Measurements from ENCODE around the gene GAREM1. TPM values are rescaled to one million over a fixed set of nuclear protein-coding genes. Genes with fewer than 3 reads are reported as not detected.

The GAREM1 gene
- total and polyA plus RNA-seq, 2 donors (not counting 3 experiments of a cell fraction or from before 2014, with no cell fraction given): 0.69 to 1.0 TPM

DNA sequence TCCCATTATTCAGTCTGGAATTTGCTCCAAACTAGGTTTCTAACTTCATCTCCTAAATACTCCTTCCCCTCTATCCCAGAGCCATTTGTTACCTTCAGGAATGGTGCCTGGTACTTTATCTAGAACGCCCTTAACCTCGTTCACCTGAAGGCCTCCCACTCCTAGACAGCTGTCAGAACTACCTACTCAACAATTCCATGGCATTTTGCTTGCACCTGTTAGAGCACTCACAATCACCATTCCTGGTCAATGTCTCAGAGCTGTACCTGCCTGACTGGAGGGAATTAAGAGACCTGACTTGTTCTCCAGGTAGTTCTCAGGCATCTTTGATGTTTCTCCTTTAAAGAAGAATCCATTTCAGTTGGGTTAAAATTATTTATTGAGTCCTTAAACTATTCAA lies 88.9 kb downstream of the GAREM1 start:
- no TSS peak for BruUV-seq (replicated peaks)
- Histone ChIP-seq H2AFZ (ENCODE audit: low read depth, low read length) (no peak overlapping the region), H3K4me1 (ENCODE audit: control insufficient read depth, extremely low read depth, insufficient read depth, low read length) (peaks cover 30% of the 10 kb centered on the region), H4K20me1 (replicated peaks; ENCODE audit: control insufficient read depth, extremely low read depth, insufficient read depth, low read length) (no peaks in the 10 kb centered on the region), H3K27ac (ENCODE audit: insufficient read depth, low read depth, low read length) (no peak overlapping the region), H3K4me3 (replicated peaks in 1 of 3; ENCODE audit: insufficient read depth in 1 of 3, low read depth in 1 of 3, low read length in 3 of 3) (no peak overlapping the region), H3K36me3 (ENCODE audit: control insufficient read depth in 2 of 2, extremely low read depth in 1 of 2, insufficient read depth in 2 of 2, low read length in 2 of 2) (no peaks in the 10 kb centered on the region), H3K27me3 (ENCODE audit: control insufficient read depth in 2 of 2, insufficient read depth in 2 of 2, low read length in 2 of 2) (no peaks in the 10 kb centered on the region), H3K9ac (replicated peaks; ENCODE audit: extremely low read depth, insufficient read depth, low read length) (no peak overlapping the region), H3K4me2 (ENCODE audit: insufficient read depth, low read length) (no peak overlapping the region), H3K79me2 (ENCODE audit: control insufficient read depth, insufficient read depth, low read length) (no peaks in the 10 kb centered on the region), H3K9me1 (replicated peaks; ENCODE audit: control insufficient read depth, extremely low read depth, insufficient read depth, low read length) (no peaks in the 10 kb centered on the region), H3K9me3 (replicated peaks; ENCODE audit: control insufficient read depth, insufficient read depth, low read length) (no peaks in the 10 kb centered on the region)
- dilution Hi-C loops (cut with MboI; ENCODE audit: extremely low pct_ligation_motif_present, low sequenced_read_pairs): no loop called here
- DNase-seq (ENCODE audit: low read depth, low spot score): no peak
- CTCF ChIA-PET: interaction anchor here (0.9 kb wide), 1 partner anchor 89 kb away, joined by 4 read pairs; the partner anchor contains the start of gene GAREM1
- POLR2A ChIA-PET: no interaction called here
- TF ChIP-seq POLR2AphosphoS5 (IDR thresholded peaks at IDR 0.05; ENCODE audit: insufficient read depth, low read depth, low read length) (no peak), GATA2 (IDR thresholded peaks at IDR 0.05; ENCODE audit: insufficient read depth, insufficient read length, low read depth, low read length) (no peak), POLR2A (IDR thresholded peaks at IDR 0.05; ENCODE audit: low read depth, low read length) (no peak), MYC (IDR thresholded peaks at IDR 0.05; ENCODE audit: low read depth, low read length) (no peak), EZH2 (IDR thresholded peaks at IDR 0.05; ENCODE audit: borderline replicate concordance, low read depth, low read length, severe bottlenecking) (no peak), JUN (IDR thresholded peaks at IDR 0.05; ENCODE audit: borderline replicate concordance, insufficient read depth, insufficient read length, low read depth) (no peak), FOS (IDR thresholded peaks at IDR 0.05; ENCODE audit: borderline replicate concordance, insufficient read depth, low read length) (no peak)
- TF ChIP-seq, protein P1, sequence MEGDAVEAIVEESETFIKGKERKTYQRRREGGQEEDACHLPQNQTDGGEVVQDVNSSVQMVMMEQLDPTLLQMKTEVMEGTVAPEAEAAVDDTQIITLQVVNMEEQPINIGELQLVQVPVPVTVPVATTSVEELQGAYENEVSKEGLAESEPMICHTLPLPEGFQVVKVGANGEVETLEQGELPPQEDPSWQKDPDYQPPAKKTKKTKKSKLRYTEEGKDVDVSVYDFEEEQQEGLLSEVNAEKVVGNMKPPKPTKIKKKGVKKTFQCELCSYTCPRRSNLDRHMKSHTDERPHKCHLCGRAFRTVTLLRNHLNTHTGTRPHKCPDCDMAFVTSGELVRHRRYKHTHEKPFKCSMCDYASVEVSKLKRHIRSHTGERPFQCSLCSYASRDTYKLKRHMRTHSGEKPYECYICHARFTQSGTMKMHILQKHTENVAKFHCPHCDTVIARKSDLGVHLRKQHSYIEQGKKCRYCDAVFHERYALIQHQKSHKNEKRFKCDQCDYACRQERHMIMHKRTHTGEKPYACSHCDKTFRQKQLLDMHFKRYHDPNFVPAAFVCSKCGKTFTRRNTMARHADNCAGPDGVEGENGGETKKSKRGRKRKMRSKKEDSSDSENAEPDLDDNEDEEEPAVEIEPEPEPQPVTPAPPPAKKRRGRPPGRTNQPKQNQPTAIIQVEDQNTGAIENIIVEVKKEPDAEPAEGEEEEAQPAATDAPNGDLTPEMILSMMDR (IDR thresholded peaks at IDR 0.05; ENCODE audit: extremely low read depth in 1 of 2, insufficient read depth in 1 of 2, low read depth in 1 of 2, low read length in 2 of 2): no peak
- TF ChIP-seq, protein P2, sequence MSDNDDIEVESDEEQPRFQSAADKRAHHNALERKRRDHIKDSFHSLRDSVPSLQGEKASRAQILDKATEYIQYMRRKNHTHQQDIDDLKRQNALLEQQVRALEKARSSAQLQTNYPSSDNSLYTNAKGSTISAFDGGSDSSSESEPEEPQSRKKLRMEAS (IDR thresholded peaks at IDR 0.05; ENCODE audit: insufficient read depth, insufficient read length): no peak
- intact Hi-C loops (cut with micrococcal nuclease): loop anchor here (2.0 kb wide), 1 partner anchor 31 kb away; no protein-coding TSS in a partner anchor
- no peak for FAIRE-seq

All from endothelial cell of umbilical vein (primary cell).